Measurements from ENCODE around the gene CAMTA1.

Gene CAMTA1

GRCh38 chr1:7432102-7432899 lies 647.0 kb downstream of the CAMTA1 start:
- DNase-seq (ENCODE audit: low spot score): no peak

- DNase-seq (ENCODE audit: low spot score): no peak
Observed at GRCh38 chr1:7432900-7433380, 647.7 kb downstream of the CAMTA1 start.

- no peak for DNase-seq (ENCODE audit: low spot score)
Observed at GRCh38 chr1:7434566-7434965, 649.3 kb downstream of the CAMTA1 start.

- no peak for DNase-seq (ENCODE audit: low spot score)
Observed at GRCh38 chr1:7435276-7436055, 650.2 kb downstream of the CAMTA1 start.

- DNase-seq (ENCODE audit: low spot score): no peak
Observed at GRCh38 chr1:7436056-7437005, 651.1 kb downstream of the CAMTA1 start.

- no peak for DNase-seq (ENCODE audit: low spot score)
Observed at GRCh38 chr1:7437036-7437435, 651.8 kb downstream of the CAMTA1 start.

- no peak for DNase-seq (ENCODE audit: low spot score)
Observed at GRCh38 chr1:7437608-7438395, 652.5 kb downstream of the CAMTA1 start.

GRCh38 chr1:7438396-7438785 lies 653.1 kb downstream of the CAMTA1 start:
- DNase-seq (ENCODE audit: low spot score): no peak

GRCh38 chr1:7438921-7439655 lies 653.8 kb downstream of the CAMTA1 start:
- no peak for DNase-seq (ENCODE audit: low spot score)

- no peak for DNase-seq (ENCODE audit: low spot score)
Observed at GRCh38 chr1:7440154-7440553, 654.9 kb downstream of the CAMTA1 start.

GRCh38 chr1:7441143-7441841 lies 656.0 kb downstream of the CAMTA1 start:
- DNase-seq (ENCODE audit: low spot score): no peak

GRCh38 chr1:7442036-7442435 lies 656.8 kb downstream of the CAMTA1 start:
- DNase-seq (ENCODE audit: low spot score): no peak

GRCh38 chr1:7442918-7443317 lies 657.7 kb downstream of the CAMTA1 start:
- no peak for DNase-seq (ENCODE audit: low spot score)

- DNase-seq (ENCODE audit: low spot score): no peak
Observed at GRCh38 chr1:7444363-7444762, 659.1 kb downstream of the CAMTA1 start.

- DNase-seq (ENCODE audit: low spot score): no peak
Observed at GRCh38 chr1:7447093-7447492, 661.8 kb downstream of the CAMTA1 start.

GRCh38 chr1:7447736-7448135 lies 662.5 kb downstream of the CAMTA1 start:
- no peak for DNase-seq (ENCODE audit: low spot score)

- DNase-seq (ENCODE audit: low spot score): no peak
Observed at GRCh38 chr1:7448986-7449385, 663.7 kb downstream of the CAMTA1 start.

- no peak for DNase-seq (ENCODE audit: low spot score)
Observed at GRCh38 chr1:7449750-7450149, 664.5 kb downstream of the CAMTA1 start.

GRCh38 chr1:7450838-7451237 lies 665.6 kb downstream of the CAMTA1 start:
- DNase-seq (ENCODE audit: low spot score): no peak

GRCh38 chr1:7453038-7453437 lies 667.8 kb downstream of the CAMTA1 start:
- no peak for DNase-seq (ENCODE audit: low spot score)

Data from COLO829 (cell line).